ENCODE measurements around the gene BMP6.

- TF ChIP-seq, protein P1, sequence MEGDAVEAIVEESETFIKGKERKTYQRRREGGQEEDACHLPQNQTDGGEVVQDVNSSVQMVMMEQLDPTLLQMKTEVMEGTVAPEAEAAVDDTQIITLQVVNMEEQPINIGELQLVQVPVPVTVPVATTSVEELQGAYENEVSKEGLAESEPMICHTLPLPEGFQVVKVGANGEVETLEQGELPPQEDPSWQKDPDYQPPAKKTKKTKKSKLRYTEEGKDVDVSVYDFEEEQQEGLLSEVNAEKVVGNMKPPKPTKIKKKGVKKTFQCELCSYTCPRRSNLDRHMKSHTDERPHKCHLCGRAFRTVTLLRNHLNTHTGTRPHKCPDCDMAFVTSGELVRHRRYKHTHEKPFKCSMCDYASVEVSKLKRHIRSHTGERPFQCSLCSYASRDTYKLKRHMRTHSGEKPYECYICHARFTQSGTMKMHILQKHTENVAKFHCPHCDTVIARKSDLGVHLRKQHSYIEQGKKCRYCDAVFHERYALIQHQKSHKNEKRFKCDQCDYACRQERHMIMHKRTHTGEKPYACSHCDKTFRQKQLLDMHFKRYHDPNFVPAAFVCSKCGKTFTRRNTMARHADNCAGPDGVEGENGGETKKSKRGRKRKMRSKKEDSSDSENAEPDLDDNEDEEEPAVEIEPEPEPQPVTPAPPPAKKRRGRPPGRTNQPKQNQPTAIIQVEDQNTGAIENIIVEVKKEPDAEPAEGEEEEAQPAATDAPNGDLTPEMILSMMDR (IDR thresholded peaks at IDR 0.05) = no peak
- TF ChIP-seq EZH2 (IDR thresholded peaks at IDR 0.05) = no peak
- no peak for TF ChIP-seq EZH2phosphoT487 (IDR thresholded peaks at IDR 0.05)
These were observed 77.3 kb downstream of the BMP6 start for GRCh38 chr6:7803214-7803613.
